Stimulated activated CD8-positive, alpha-beta memory T cell treated with anti-CD3 and anti-CD28 coated beads, Interleukin-12 subunit alpha, Interleukin-12 subunit beta, amount 100 ng/mL, for 24 hours (primary cell): ENCODE data around the gene ZDHHC8.

Experiments used
- DNase-seq: peaks from one replicate; pipeline ENCODE4 v3.0.0-alpha.2; 2020; ENCODE audit errors: extremely low read depth

The ZDHHC8 gene

GRCh38 chr22:20131597-20131858 lies at the start of gene ZDHHC8:
ZDHHC8 (plus strand) TSS chr22:20131804; CDS start chr22:20131948, 144 bp downstream.
- no peak for DNase-seq

- no peak for DNase-seq
These were observed 48.3 kb upstream of the ZDHHC8 start for GRCh38 chr22:20083157-20083890.

- no peak for DNase-seq
These were observed 47.6 kb upstream of the ZDHHC8 start for GRCh38 chr22:20083891-20084546.

GRCh38 chr22:20084547-20085413 lies 46.8 kb upstream of the ZDHHC8 start:
- DNase-seq: no peak

GRCh38 chr22:20085651-20086050 lies 46.0 kb upstream of the ZDHHC8 start:
- no peak for DNase-seq

GRCh38 chr22:20086101-20086599 lies 45.5 kb upstream of the ZDHHC8 start:
- no peak for DNase-seq

- DNase-seq: no peak
These were observed 44.8 kb upstream of the ZDHHC8 start for GRCh38 chr22:20086763-20087162.

GRCh38 chr22:20087319-20088262 lies 44.0 kb upstream of the ZDHHC8 start:
- DNase-seq: no peak

- no peak for DNase-seq
These were observed 43.3 kb upstream of the ZDHHC8 start for GRCh38 chr22:20088263-20088648.

- no peak for DNase-seq
These were observed 42.2 kb upstream of the ZDHHC8 start for GRCh38 chr22:20089226-20089976.

GRCh38 chr22:20089977-20090729 lies 41.5 kb upstream of the ZDHHC8 start:
- DNase-seq: no peak

GRCh38 chr22:20090730-20091240 lies 40.8 kb upstream of the ZDHHC8 start:
- no peak for DNase-seq

GRCh38 chr22:20091690-20092476 lies 39.7 kb upstream of the ZDHHC8 start:
- DNase-seq: no peak

- DNase-seq: no peak
These were observed 39.1 kb upstream of the ZDHHC8 start for GRCh38 chr22:20092477-20092854.

- DNase-seq: no peak
These were observed 38.0 kb upstream of the ZDHHC8 start for GRCh38 chr22:20093418-20094196.

GRCh38 chr22:20094197-20094807 lies 37.3 kb upstream of the ZDHHC8 start:
- no peak for DNase-seq

GRCh38 chr22:20095521-20095920 lies 36.1 kb upstream of the ZDHHC8 start:
- DNase-seq: no peak
